GM18951 (cell line): ENCODE data around the gene GAGE12E.
"Not testable (repeated sequence)": the region's sequence is repeated elsewhere in the genome, so short reads cannot be mapped to it uniquely, and the experiment has no call there.

ENCODE experiments used
- in situ Hi-C: fragments of 300-500 bp; cut with MboI; formaldehyde crosslinking; loops from one replicate; pipeline ENCODE4 v1.12.0; 2022; ENCODE audit warnings: low sequenced_read_pairs, mixed read lengths, inconsistent platforms; ENCODE audit not compliant: unreplicated experiment

The GAGE12E gene

GRCh38 chrX:49550989-49551388, at the start of gene GAGE12E:
Gene GAGE12E (plus strand): TSS chrX:49551289. CDS start chrX:49552444, 1,155 bp downstream.
- in situ Hi-C loops = loop anchor here (25.0 kb wide), 1 partner anchor 239 kb away; the partner anchor contains the start of genes GAGE10 and GAGE12J

GRCh38 chrX:49531877-49532276, 19.2 kb upstream of the GAGE12E start, which contains the start of gene GAGE12C:
Gene GAGE12C (plus strand): TSS chrX:49532177. CDS start chrX:49533332, 1,155 bp downstream.
- in situ Hi-C loops = not testable (repeated sequence)

GRCh38 chrX:49541433-49541832, 9.7 kb upstream of the GAGE12E start, which contains the start of gene GAGE12D:
Gene GAGE12D (plus strand): TSS chrX:49541733. CDS start chrX:49542888, 1,155 bp downstream.
- in situ Hi-C loops = not testable (repeated sequence)

GRCh38 chrX:49560542-49560941, 9.5 kb downstream of the GAGE12E start, which contains the start of gene GAGE12F:
Gene GAGE12F (plus strand): TSS chrX:49560842. CDS start chrX:49561997, 1,155 bp downstream.
- in situ Hi-C loops = loop anchor here (25.0 kb wide), 1 partner anchor 248 kb away; the partner anchor contains the start of genes GAGE10 and GAGE12J

- in situ Hi-C loops = loop anchor here (25.0 kb wide), 1 partner anchor 256 kb away; the partner anchor contains the start of genes GAGE10 and GAGE12J
These were observed 17.6 kb downstream of the GAGE12E start for GRCh38 chrX:49568728-49569127.

- in situ Hi-C loops = loop anchor here (25.0 kb wide), 1 partner anchor 257 kb away; the partner anchor contains the start of genes GAGE10 and GAGE12J
These were observed 18.1 kb downstream of the GAGE12E start for GRCh38 chrX:49569152-49569551.

GRCh38 chrX:49570100-49570499, 19.0 kb downstream of the GAGE12E start, which contains the start of gene GAGE12G:
Gene GAGE12G (plus strand): TSS chrX:49570400. CDS start chrX:49571555, 1,155 bp downstream.
- in situ Hi-C loops = loop anchor here (25.0 kb wide), 1 partner anchor 258 kb away; the partner anchor contains the start of genes GAGE10 and GAGE12J

GRCh38 chrX:49579649-49580048, 28.6 kb downstream of the GAGE12E start, which contains the start of gene GAGE12H:
Gene GAGE12H (plus strand): TSS chrX:49579949. CDS start chrX:49581104, 1,155 bp downstream.
- in situ Hi-C loops = not testable (repeated sequence)

- in situ Hi-C loops = not testable (repeated sequence)
These were observed 38.1 kb downstream of the GAGE12E start, which contains the start of gene GAGE2A for GRCh38 chrX:49589196-49589595. Gene GAGE2A (plus strand): TSS chrX:49589496. CDS start chrX:49590651, 1,155 bp downstream.

- in situ Hi-C loops = not testable (repeated sequence)
These were observed 38.8 kb downstream of the GAGE12E start for GRCh38 chrX:49589769-49590478.

GRCh38 chrX:49590488-49590887, 39.4 kb downstream of the GAGE12E start:
- in situ Hi-C loops = not testable (repeated sequence)

GRCh38 chrX:49598720-49599119, 47.6 kb downstream of the GAGE12E start, which contains the start of gene GAGE1:
Gene GAGE1 (plus strand): TSS chrX:49599020. CDS start chrX:49600175, 1,155 bp downstream.
- in situ Hi-C loops = not testable (repeated sequence)
